GM12878 (cell line): ENCODE data around the gene LIX1L.

ENCODE experiments used
- BMI1 ChIP-seq: fragments of 450-650 bp; IDR thresholded peaks from 2 replicates; pipeline ENCODE4 v1.6.1; 2016; ENCODE audit warnings: mild to moderate bottlenecking, moderate library complexity, borderline replicate concordance
- EP300 ChIP-seq, 2 experiments: fragments of 150-350 bp in 1 of 2; IDR thresholded peaks; 2 replicates each; pipeline ENCODE4 v1.6.1; 2011 to 2012; ENCODE audit warnings: low read depth in 2 of 2, low read length in 2 of 2, borderline replicate concordance in 1 of 2, improper control_type of control experiment in 1 of 2, inconsistent platforms in 1 of 2; ENCODE audit not compliant: control insufficient read depth in 1 of 2
- TF ChIP-seq, protein P1 (sequence below), 3 experiments: IDR thresholded peaks in 2 of 3; conservative IDR thresholded peaks in 1 of 3; 2 replicates each; pipeline ENCODE4 v1.5.1; 2011; ENCODE audit warnings: low read depth in 3 of 3, low read length in 3 of 3, mild to moderate bottlenecking in 3 of 3, control low read depth in 2 of 3, moderate library complexity in 2 of 3, inconsistent platforms in 1 of 3, mixed read lengths in 1 of 3; ENCODE audit not compliant: control insufficient read depth in 2 of 3, insufficient read depth in 1 of 3; ENCODE audit errors: extremely low read depth in 1 of 3

DNA sequence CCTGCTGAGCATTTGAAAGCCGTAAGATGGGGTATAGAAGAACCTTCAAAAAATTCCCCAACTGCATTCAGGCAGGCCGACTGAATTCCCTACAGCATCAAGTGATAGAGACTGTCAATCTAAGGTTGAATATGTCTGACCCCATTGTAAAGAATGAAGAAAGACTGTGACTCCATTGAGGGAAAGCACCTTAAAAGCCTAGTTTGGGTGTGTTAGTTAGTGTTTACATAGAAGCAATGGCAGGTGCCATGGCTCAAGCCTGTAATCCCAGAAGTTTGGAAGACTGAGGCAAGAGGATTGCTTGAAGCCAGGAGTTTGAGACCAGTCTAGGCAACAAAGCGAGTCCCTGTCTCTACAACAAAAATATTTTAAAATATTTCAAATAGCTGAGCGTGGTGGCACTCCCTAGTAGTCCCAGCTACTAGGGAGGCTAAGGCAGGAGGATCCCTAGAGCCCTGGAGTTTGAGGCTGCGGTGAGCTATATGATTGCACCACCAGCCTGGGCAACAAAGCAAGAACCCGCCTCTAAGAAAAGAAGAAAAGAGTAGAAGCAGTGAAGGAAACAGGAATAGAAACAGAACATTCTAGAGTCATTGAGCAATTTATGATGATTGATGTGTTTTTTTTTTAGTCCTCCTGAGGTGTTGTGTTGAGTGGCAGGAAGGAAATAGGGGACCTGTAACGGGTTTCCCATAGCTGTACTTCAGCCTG, 22.1 kb upstream of the LIX1L start:
- TF ChIP-seq, protein P1, sequence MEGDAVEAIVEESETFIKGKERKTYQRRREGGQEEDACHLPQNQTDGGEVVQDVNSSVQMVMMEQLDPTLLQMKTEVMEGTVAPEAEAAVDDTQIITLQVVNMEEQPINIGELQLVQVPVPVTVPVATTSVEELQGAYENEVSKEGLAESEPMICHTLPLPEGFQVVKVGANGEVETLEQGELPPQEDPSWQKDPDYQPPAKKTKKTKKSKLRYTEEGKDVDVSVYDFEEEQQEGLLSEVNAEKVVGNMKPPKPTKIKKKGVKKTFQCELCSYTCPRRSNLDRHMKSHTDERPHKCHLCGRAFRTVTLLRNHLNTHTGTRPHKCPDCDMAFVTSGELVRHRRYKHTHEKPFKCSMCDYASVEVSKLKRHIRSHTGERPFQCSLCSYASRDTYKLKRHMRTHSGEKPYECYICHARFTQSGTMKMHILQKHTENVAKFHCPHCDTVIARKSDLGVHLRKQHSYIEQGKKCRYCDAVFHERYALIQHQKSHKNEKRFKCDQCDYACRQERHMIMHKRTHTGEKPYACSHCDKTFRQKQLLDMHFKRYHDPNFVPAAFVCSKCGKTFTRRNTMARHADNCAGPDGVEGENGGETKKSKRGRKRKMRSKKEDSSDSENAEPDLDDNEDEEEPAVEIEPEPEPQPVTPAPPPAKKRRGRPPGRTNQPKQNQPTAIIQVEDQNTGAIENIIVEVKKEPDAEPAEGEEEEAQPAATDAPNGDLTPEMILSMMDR (IDR thresholded peaks at IDR 0.05 in 2 of 3, conservative IDR thresholded peaks at IDR 0.05 in 1 of 3; ENCODE audit: control insufficient read depth in 2 of 3, extremely low read depth in 1 of 3, insufficient read depth in 1 of 3, low read depth in 3 of 3, low read length in 3 of 3), result no peak
- TF ChIP-seq EP300 (IDR thresholded peaks at IDR 0.05; ENCODE audit: borderline replicate concordance in 1 of 2, control insufficient read depth in 1 of 2, low read depth in 2 of 2, low read length in 2 of 2), result no peak
- no peak for TF ChIP-seq BMI1
